Measurements from ENCODE around the gene SIGLEC6.

DNA sequence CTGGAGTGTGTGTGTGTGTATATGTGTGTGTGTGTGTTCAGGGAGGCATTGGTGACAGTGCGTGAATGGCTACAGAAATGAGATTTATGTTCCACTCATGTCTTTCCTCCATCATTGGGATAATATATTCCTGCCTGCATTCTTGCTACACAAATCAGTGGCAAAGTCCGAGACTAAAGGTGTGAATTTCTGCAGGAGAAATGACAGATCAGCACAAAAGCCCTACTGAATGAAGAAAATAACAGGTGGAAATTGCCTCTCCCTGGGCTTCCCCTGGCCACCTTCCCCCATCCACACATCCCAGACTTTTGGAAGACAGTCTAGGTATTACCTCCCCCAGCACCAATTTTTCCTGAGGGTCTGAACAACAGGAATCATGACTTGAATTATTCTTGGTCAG, 10.1 kb downstream of the SIGLEC6 start:
- TF ChIP-seq, protein P1, sequence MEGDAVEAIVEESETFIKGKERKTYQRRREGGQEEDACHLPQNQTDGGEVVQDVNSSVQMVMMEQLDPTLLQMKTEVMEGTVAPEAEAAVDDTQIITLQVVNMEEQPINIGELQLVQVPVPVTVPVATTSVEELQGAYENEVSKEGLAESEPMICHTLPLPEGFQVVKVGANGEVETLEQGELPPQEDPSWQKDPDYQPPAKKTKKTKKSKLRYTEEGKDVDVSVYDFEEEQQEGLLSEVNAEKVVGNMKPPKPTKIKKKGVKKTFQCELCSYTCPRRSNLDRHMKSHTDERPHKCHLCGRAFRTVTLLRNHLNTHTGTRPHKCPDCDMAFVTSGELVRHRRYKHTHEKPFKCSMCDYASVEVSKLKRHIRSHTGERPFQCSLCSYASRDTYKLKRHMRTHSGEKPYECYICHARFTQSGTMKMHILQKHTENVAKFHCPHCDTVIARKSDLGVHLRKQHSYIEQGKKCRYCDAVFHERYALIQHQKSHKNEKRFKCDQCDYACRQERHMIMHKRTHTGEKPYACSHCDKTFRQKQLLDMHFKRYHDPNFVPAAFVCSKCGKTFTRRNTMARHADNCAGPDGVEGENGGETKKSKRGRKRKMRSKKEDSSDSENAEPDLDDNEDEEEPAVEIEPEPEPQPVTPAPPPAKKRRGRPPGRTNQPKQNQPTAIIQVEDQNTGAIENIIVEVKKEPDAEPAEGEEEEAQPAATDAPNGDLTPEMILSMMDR (IDR thresholded peaks at IDR 0.05): no peak
- TF ChIP-seq POLR2A (IDR thresholded peaks at IDR 0.05): no peak
